Measurements from ENCODE around the gene NOVA1.

GRCh38 chr14:26525085-26525484 is 72.7 kb downstream of the NOVA1 start:
- TF ChIP-seq, protein P1, sequence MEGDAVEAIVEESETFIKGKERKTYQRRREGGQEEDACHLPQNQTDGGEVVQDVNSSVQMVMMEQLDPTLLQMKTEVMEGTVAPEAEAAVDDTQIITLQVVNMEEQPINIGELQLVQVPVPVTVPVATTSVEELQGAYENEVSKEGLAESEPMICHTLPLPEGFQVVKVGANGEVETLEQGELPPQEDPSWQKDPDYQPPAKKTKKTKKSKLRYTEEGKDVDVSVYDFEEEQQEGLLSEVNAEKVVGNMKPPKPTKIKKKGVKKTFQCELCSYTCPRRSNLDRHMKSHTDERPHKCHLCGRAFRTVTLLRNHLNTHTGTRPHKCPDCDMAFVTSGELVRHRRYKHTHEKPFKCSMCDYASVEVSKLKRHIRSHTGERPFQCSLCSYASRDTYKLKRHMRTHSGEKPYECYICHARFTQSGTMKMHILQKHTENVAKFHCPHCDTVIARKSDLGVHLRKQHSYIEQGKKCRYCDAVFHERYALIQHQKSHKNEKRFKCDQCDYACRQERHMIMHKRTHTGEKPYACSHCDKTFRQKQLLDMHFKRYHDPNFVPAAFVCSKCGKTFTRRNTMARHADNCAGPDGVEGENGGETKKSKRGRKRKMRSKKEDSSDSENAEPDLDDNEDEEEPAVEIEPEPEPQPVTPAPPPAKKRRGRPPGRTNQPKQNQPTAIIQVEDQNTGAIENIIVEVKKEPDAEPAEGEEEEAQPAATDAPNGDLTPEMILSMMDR (IDR thresholded peaks at IDR 0.05; ENCODE audit: low read depth, low read length, poor library complexity, severe bottlenecking) = no peak
- no peak for TF ChIP-seq EZH2phosphoT487 (IDR thresholded peaks at IDR 0.05; ENCODE audit: borderline replicate concordance, low read length)
